ENCODE results near the gene MAGI3.

DNA sequence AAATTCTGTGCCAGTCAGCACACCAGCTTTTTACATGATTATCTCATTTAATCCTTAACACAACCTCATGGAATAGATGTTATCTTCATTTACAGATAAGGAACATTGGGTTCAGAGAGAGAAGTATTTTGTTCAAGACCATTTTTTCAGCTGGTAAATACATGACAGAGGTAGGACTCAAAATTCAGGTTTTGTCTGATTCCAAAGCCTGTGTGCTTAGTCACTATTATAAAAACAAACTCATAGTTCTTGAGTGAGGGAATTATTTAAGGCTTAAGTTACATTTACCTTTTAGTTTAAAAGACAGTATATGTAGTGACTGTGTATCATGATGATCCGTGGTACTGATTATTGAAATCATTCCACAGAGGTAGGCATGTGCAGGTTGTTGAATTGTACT is 125.2 kb downstream of the MAGI3 start:
- TF ChIP-seq GATA3 (IDR thresholded peaks at IDR 0.05; ENCODE audit: low read depth, low read length) (no peak), GATA2 (IDR thresholded peaks at IDR 0.05; ENCODE audit: low read depth, low read length) (no peak)
